GM12864 (cell line): ENCODE measurements around the gene GLE1.

ENCODE experiments used
- DNase-seq: peaks from one replicate; pipeline ENCODE4 v3.0.0-alpha.2; 2011; ENCODE audit warnings: low read depth
- H3K4me3 ChIP-seq: 2 replicates; pipeline ENCODE4 v1.5.1; 2011; ENCODE audit warnings: mild to moderate bottlenecking, low read depth, low read length, control low read depth
- CTCF ChIP-seq: IDR thresholded peaks from 2 replicates; pipeline ENCODE4 v1.5.1; 2011; ENCODE audit warnings: low read depth, mild to moderate bottlenecking, moderate library complexity, low read length, control low read depth, inconsistent platforms; ENCODE audit errors: missing control alignments

GLE1 gene

GRCh38 chr9:128551657-128552152, 47.2 kb downstream of the GLE1 start:
- no peak for DNase-seq
- TF ChIP-seq CTCF: no peak

GRCh38 chr9:128552153-128552743, 47.7 kb downstream of the GLE1 start, which contains the start of gene SPTAN1:
Gene SPTAN1 (plus strand): TSS chr9:128552587. CDS start chr9:128566741, 14,154 bp downstream.
- H3K4me3 ChIP-seq: peak within 1 kb of the TSS; percentile 94
- peak; percentile 62 for DNase-seq
- no peak for TF ChIP-seq CTCF

More at GRCh38 chr9:128551657-128552152, 47.2 kb downstream of the GLE1 start:
- H3K4me3 ChIP-seq: peak overlapping the region; percentile 87

- no peak for DNase-seq
These were observed 48.4 kb downstream of the GLE1 start for GRCh38 chr9:128552744-128553440.

GRCh38 chr9:128553728-128554127, 49.2 kb downstream of the GLE1 start:
- no peak for DNase-seq
- peak overlapping the region; percentile 94 for H3K4me3 ChIP-seq
- no peak for TF ChIP-seq CTCF

More at GRCh38 chr9:128552744-128553440, 48.4 kb downstream of the GLE1 start:
- H3K4me3 ChIP-seq: peak overlapping the region; percentile 94
- TF ChIP-seq CTCF: no peak

- TF ChIP-seq CTCF: no peak
- DNase-seq: peak; percentile 36
- H3K4me3 ChIP-seq: peak overlapping the region; percentile 94
These were observed 49.8 kb downstream of the GLE1 start for GRCh38 chr9:128554155-128554862.

GRCh38 chr9:128555180-128555721, 50.7 kb downstream of the GLE1 start:
- peak overlapping the region; percentile 94; the same call in 1 of the 2 replicates for H3K4me3 ChIP-seq
- no peak for DNase-seq
- TF ChIP-seq CTCF: no peak
